CD14-positive monocyte (primary cell): ENCODE results near the gene TGFBRAP1. TPM values are rescaled to one million over a fixed set of nuclear protein-coding genes. Genes with fewer than 3 reads are reported as not detected.

ENCODE experiments used
- DNase-seq, 3 donors: peaks; one replicate each; pipeline ENCODE4 v3.0.0-alpha.2; 2011 to 2022
- H2AFZ ChIP-seq: 2 replicates; pipeline ENCODE4 v1.6.0; 2012; ENCODE audit warnings: mild to moderate bottlenecking, low read depth, low read length, inconsistent platforms; ENCODE audit not compliant: insufficient read depth, poor library complexity, severe bottlenecking
- H3K27ac ChIP-seq, 2 donors: 1 replicate in 1 of 2; 2 replicates in 1 of 2; pipeline ENCODE4 v1.5.1; 2012 to 2013; ENCODE audit warnings: low read length in 2 of 2, control low read depth in 1 of 2, inconsistent platforms in 1 of 2, low read depth in 1 of 2, mild to moderate bottlenecking in 1 of 2
- H3K27me3 ChIP-seq, 2 donors: one replicate each; pipeline versions ENCODE4 v1.6.0 to v1.6.1; 2011 to 2013; ENCODE audit warnings: low read length in 2 of 2; ENCODE audit not compliant: control insufficient read depth in 2 of 2, insufficient read depth in 2 of 2
- H3K36me3 ChIP-seq, 2 donors: replicated peaks in 1 of 2; 1 replicate in 1 of 2; 2 replicates in 1 of 2; pipeline versions ENCODE4 v1.5.1 to v1.6.1; 2012 to 2013; ENCODE audit warnings: low read length in 2 of 2, control low read depth in 1 of 2, inconsistent platforms in 1 of 2, mild to moderate bottlenecking in 1 of 2; ENCODE audit not compliant: insufficient read depth in 2 of 2, control insufficient read depth in 1 of 2
- H3K4me1 ChIP-seq, 2 donors: 1 replicate in 1 of 2; 2 replicates in 1 of 2; pipeline versions ENCODE4 v1.5.1 to v1.6.1; 2012 to 2013; ENCODE audit warnings: low read length in 2 of 2, control low read depth in 1 of 2, inconsistent platforms in 1 of 2, mild to moderate bottlenecking in 1 of 2, moderate library complexity in 1 of 2; ENCODE audit not compliant: insufficient read depth in 2 of 2, control insufficient read depth in 1 of 2
- H3K4me2 ChIP-seq: replicated peaks from 2 replicates; pipeline ENCODE3; 2012; ENCODE audit warnings: low read length, moderate library complexity, mild to moderate bottlenecking; ENCODE audit not compliant: poor library complexity, severe bottlenecking; ENCODE audit errors: extremely low read depth
- H3K4me3 ChIP-seq, 3 experiments: fragments of 200-600 bp in 1 of 3; sonication (generic) in 1 of 3; replicated peaks in 1 of 3; 1 replicate in 2 of 3; 2 replicates in 1 of 3; pipeline ENCODE4 v1.5.1; 2011 to 2013; ENCODE audit warnings: low read length in 3 of 3, mild to moderate bottlenecking in 3 of 3, control low read depth in 2 of 3, low read depth in 2 of 3, inconsistent platforms in 1 of 3, moderate library complexity in 1 of 3
- H3K79me2 ChIP-seq: 2 replicates; pipeline ENCODE4 v1.6.0; 2012; ENCODE audit warnings: mild to moderate bottlenecking, control low read depth, inconsistent platforms, low read length, moderate library complexity; ENCODE audit not compliant: insufficient read depth
- H3K9ac ChIP-seq: 2 replicates; pipeline ENCODE4 v1.6.0; 2017; ENCODE audit warnings: low read length, mild to moderate bottlenecking; ENCODE audit not compliant: insufficient read depth, poor library complexity, severe bottlenecking
- H3K9me3 ChIP-seq, 2 donors: replicated peaks in 1 of 2; 1 replicate in 1 of 2; 2 replicates in 1 of 2; pipeline versions ENCODE4 v1.5.1 to v1.6.1; 2012 to 2013; ENCODE audit warnings: low read length in 2 of 2, control low read depth in 1 of 2; ENCODE audit not compliant: control insufficient read depth in 1 of 2, insufficient read depth in 1 of 2
- H4K20me1 ChIP-seq: 2 replicates; pipeline ENCODE4 v1.6.0; 2012; ENCODE audit warnings: mild to moderate bottlenecking, low read length, control low read depth, moderate library complexity; ENCODE audit not compliant: insufficient read depth
- H3K27ac Mint-ChIP-seq, 7 donors: one replicate each; pipeline ENCODE4 v1.8.0; 2020; ENCODE audit warnings: mild to moderate bottlenecking in 7 of 7, mixed read lengths in 7 of 7, moderate library complexity in 6 of 7, inconsistent platforms in 2 of 7
- H3K27me3 Mint-ChIP-seq, 3 donors: one replicate each; pipeline ENCODE4 v1.8.0; 2021 to 2022; ENCODE audit warnings: low read depth in 3 of 3, mild to moderate bottlenecking in 3 of 3, mixed read lengths in 3 of 3, moderate library complexity in 3 of 3, inconsistent platforms in 1 of 3
- H3K36me3 Mint-ChIP-seq, 2 donors: one replicate each; pipeline ENCODE4 v1.8.0; 2020; ENCODE audit warnings: mixed read lengths in 2 of 2, inconsistent platforms in 1 of 2, mild to moderate bottlenecking in 1 of 2
- H3K4me1 Mint-ChIP-seq: one replicate; pipeline ENCODE4 v1.8.0; 2020; ENCODE audit warnings: mild to moderate bottlenecking, mixed read lengths
- H3K4me3 Mint-ChIP-seq, 2 donors: one replicate each; pipeline ENCODE4 v1.8.0; 2020; ENCODE audit warnings: mild to moderate bottlenecking in 2 of 2, mixed read lengths in 2 of 2, moderate library complexity in 1 of 2
- H3K9me3 Mint-ChIP-seq, 7 donors: one replicate each; pipeline ENCODE4 v1.8.0; 2020 to 2022; ENCODE audit warnings: mixed read lengths in 7 of 7, mild to moderate bottlenecking in 6 of 7, moderate library complexity in 6 of 7, inconsistent platforms in 2 of 7
- CTCF ChIP-seq: fragments of 200-600 bp; IDR thresholded peaks from one replicate; pipeline ENCODE4 v1.8.0; 2022; ENCODE audit warnings: antibody characterized with exemption, mild to moderate bottlenecking
- WGBS: methylation state at CpG from one replicate; pipeline ENCODE4 v1.1.5; 2013; ENCODE audit warnings: missing lambda C conversion rate; ENCODE audit not compliant: insufficient coverage; 5-methylcytosine and 5-hydroxymethylcytosine counted together
- intact Hi-C, 2 donors: fragments of 100-400 bp; cut with micrococcal nuclease; formaldehyde crosslinking; loops; one replicate each; pipeline versions ENCODE4 v1.15.0 to v1.15.1; 2023
- polyA plus RNA-seq, 3 donors: library from polyadenylated mRNA; depleted of rRNA in 1 of 3; unstranded in 2 of 3; stranded (reverse) in 1 of 3; fragments of 300-500 nt in 2 of 3; fragments of >200 nt in 1 of 3; fragmentation: Illumina TruSeq in 2 of 3; gene quantifications; 1 replicate in 2 of 3; 2 replicates in 1 of 3; pipeline ENCODE4 v1.2.3, GENCODE V29; 2012 to 2021

The TGFBRAP1 gene
- polyA plus RNA-seq, 3 donors = 10.0 to 10.5 (median 10.2) TPM

GRCh38 chr2:105261061-105261460 is 68.5 kb downstream of the TGFBRAP1 start:
- no peak for TF ChIP-seq CTCF
- no peak for DNase-seq
- intact Hi-C loops = no loop called here
- Mint-ChIP-seq H3K27ac (peak overlapping the region in 1 of 7 donors; percentile 13), H3K4me1 (peaks cover 15% of the 10 kb centered on the region), H3K4me3 (no peak overlapping the region), H3K9me3 (peaks cover 0 to 2% (median 0%) of the 10 kb centered on the region in 7 donors), H3K36me3 (peaks cover 20 to 23% of the 10 kb centered on the region in 2 donors), H3K27me3 (peaks cover 0 to 1% (median 0%) of the 10 kb centered on the region in 3 donors)
- Histone ChIP-seq H3K4me1 (peaks cover 0 to 7% of the 10 kb centered on the region in 2 donors), H3K4me2 (no peak overlapping the region), H3K79me2 (no peaks in the 10 kb centered on the region), H3K9me3 (no peaks in the 10 kb centered on the region), H4K20me1 (no peaks in the 10 kb centered on the region), H2AFZ (no peak overlapping the region), H3K36me3 (peaks cover 17 to 18% of the 10 kb centered on the region in 2 donors), H3K4me3 (no peak overlapping the region), H3K27ac (no peak overlapping the region), H3K27me3 (no peaks in the 10 kb centered on the region), H3K9ac (no peak overlapping the region)
- 76% methylated on average over 5 of the region's 5 CpGs for WGBS

DNA sequence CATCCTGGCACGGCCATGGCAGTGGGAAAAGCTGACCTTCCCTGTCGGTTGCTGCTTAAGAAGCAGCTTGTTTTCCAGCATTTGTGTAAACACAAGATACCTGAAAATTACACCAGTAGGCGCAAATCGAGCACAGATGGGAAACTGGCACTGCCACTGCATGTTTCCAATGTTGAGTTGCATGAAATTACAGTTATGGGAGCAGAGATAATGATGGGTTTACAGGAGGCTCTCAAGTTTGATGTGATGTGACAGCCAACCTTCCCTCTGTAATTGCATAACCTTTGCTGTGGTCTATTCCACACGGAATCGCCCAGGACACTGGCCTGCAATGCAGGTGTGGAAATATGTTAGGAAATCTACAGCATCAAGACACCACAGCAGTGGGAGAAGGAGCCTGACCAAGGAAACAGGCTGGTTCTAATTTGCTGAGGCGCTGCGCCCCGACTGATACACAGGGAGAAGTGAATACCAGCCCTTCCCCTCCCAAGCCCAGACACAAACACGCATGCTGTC is 70.6 kb downstream of the TGFBRAP1 start:
- Mint-ChIP-seq H3K27ac (no peak overlapping the region), H3K9me3 (peaks cover 0 to 2% (median 0%) of the 10 kb centered on the region in 7 donors), H3K4me3 (no peak overlapping the region), H3K4me1 (peaks cover 30% of the 10 kb centered on the region), H3K36me3 (peaks cover 8 to 10% of the 10 kb centered on the region in 2 donors), H3K27me3 (peaks cover 0 to 1% (median 0%) of the 10 kb centered on the region in 3 donors)
- H3K9me3 ChIP-seq = no peaks in the 10 kb centered on the region
- intact Hi-C loops = no loop called here
- H3K4me2 ChIP-seq = no peak overlapping the region
- no peak overlapping the region for H3K4me3 ChIP-seq
- H3K4me1 ChIP-seq = peaks cover 13 to 15% of the 10 kb centered on the region in 2 donors
- H2AFZ ChIP-seq = no peak overlapping the region
- H3K27ac ChIP-seq = no peak overlapping the region
- no peak for TF ChIP-seq CTCF
- no peak for DNase-seq
- WGBS = 68% methylated on average over 3 of the region's 10 CpGs
- H3K79me2 ChIP-seq = no peaks in the 10 kb centered on the region
- no peaks in the 10 kb centered on the region for H4K20me1 ChIP-seq
- H3K36me3 ChIP-seq = peaks cover 0 to 9% of the 10 kb centered on the region in 2 donors
- no peaks in the 10 kb centered on the region for H3K27me3 ChIP-seq
- H3K9ac ChIP-seq = no peak overlapping the region
